Measurements from ENCODE around the gene RCBTB2.
A peak's percentile ranks its signal among the peaks of the same experiment; 100 is the strongest.
"Not testable (repeated sequence)": the region's sequence is repeated elsewhere in the genome, so short reads cannot be mapped to it uniquely, and the experiment has no call there.

Gene RCBTB2

GRCh38 chr13:48532506-48533499 is at the start of gene RCBTB2:
RCBTB2 (minus strand) TSS chr13:48533080; CDS start chr13:48521939, 11,141 bp downstream.
- no peak for TF ChIP-seq CTCF (IDR thresholded peaks at IDR 0.05; ENCODE audit: insufficient read depth, low read depth, low read length, missing control alignments)
- H3K4me3 ChIP-seq (ENCODE audit: low read length) = peak within 1 kb of the TSS; percentile 75
- peak; percentile 95 for DNase-seq (ENCODE audit: low read depth)

GRCh38 chr13:48582084-48582483 is 49.2 kb upstream of the RCBTB2 start:
- DNase-seq (ENCODE audit: low read depth) = no peak
- no peak overlapping the region for H3K4me3 ChIP-seq (ENCODE audit: low read length)
- TF ChIP-seq CTCF (IDR thresholded peaks at IDR 0.05; ENCODE audit: insufficient read depth, low read depth, low read length, missing control alignments) = no peak

- no peak overlapping the region for H3K4me3 ChIP-seq (ENCODE audit: low read length)
- no peak for TF ChIP-seq CTCF (IDR thresholded peaks at IDR 0.05; ENCODE audit: insufficient read depth, low read depth, low read length, missing control alignments)
- peak; percentile 25 for DNase-seq (ENCODE audit: low read depth)
Measured at GRCh38 chr13:48580896-48581295, 48.0 kb upstream of the RCBTB2 start.

- TF ChIP-seq CTCF (IDR thresholded peaks at IDR 0.05; ENCODE audit: insufficient read depth, low read depth, low read length, missing control alignments) = peak; percentile 70
- peak; percentile 70 for DNase-seq (ENCODE audit: low read depth)
- no peak overlapping the region for H3K4me3 ChIP-seq (ENCODE audit: low read length)
Measured at GRCh38 chr13:48580185-48580803, 47.4 kb upstream of the RCBTB2 start.

- DNase-seq (ENCODE audit: low read depth); H3K4me3 ChIP-seq (ENCODE audit: low read length): not testable (repeated sequence)
Measured at GRCh38 chr13:48579919-48580180, 47.0 kb upstream of the RCBTB2 start.

GRCh38 chr13:48579165-48579918 is 46.5 kb upstream of the RCBTB2 start:
- peak; percentile 4 for TF ChIP-seq CTCF (IDR thresholded peaks at IDR 0.05; ENCODE audit: insufficient read depth, low read depth, low read length, missing control alignments)
- no peak overlapping the region for H3K4me3 ChIP-seq (ENCODE audit: low read length)
- peak; percentile 51 for DNase-seq (ENCODE audit: low read depth)

Measured in epithelial cell of esophagus (primary cell).